HG02678 (cell line): ENCODE results near the gene OS9.
"Not testable (repeated sequence)": the region's sequence is repeated elsewhere in the genome, so short reads cannot be mapped to it uniquely, and the experiment has no call there.

ENCODE experiments used
- ATAC-seq: cut with Tn5 transposase; IDR thresholded peaks from one replicate; pipeline ENCODE4 v1.9.1; 2021; ENCODE audit warnings: mild to moderate bottlenecking, moderate library complexity; ENCODE audit not compliant: unreplicated experiment

OS9 gene

DNA sequence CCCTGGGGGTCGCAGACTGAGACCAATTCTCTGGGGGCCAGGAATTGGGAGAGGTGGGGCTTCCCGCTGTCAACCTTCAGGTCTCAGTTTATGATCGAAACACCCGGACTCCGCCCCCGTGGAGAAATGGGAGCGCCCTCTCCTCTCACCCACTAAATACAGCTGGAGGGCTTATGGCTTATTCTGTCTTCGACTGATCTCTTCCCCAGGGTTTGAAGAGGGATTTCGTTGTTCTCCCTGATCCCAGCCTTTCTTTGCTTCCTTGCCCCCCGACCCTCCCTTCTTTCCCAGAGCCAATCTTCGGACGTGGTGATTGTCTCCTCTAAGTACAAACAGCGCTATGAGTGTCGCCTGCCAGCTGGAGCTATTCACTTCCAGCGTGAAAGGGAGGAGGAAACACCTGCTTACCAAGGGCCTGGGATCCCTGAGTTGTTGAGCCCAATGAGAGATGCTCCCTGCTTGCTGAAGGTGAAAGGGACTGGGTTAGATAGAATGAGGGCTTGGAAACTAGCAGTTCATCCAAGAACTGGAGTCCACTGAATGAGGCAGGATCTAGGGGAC is 607 bp downstream of the OS9 start:
- ATAC-seq: no peak

DNA sequence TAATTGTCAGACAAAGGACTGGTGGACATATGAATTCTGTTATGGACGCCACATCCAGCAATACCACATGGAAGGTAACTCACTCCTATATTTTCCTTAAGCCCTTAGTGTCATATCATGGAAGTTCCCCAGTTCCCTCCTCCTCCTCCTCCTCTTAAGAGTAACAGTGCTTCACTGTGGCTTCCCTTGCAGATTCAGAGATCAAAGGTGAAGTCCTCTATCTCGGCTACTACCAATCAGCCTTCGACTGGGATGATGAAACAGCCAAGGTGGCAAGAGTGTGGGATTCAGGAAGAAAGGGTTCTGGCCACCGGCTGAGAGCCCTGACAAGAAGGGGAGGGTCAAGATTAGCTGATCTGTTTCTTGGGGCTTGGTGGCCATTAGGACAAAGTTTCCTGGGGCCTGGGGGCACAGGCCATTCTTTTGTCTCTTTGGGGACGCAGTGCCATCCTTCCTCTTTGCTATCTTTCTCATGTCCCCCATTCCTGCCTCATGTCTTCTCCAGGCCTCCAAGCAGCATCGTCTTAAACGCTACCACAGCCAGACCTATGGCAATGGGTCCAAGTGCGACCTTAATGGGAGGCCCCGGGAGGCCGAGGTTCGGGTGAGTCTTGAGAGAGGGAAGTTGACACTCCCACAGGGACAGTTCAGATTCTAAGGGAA is 2.0 kb downstream of the OS9 start:
- ATAC-seq: no peak

DNA sequence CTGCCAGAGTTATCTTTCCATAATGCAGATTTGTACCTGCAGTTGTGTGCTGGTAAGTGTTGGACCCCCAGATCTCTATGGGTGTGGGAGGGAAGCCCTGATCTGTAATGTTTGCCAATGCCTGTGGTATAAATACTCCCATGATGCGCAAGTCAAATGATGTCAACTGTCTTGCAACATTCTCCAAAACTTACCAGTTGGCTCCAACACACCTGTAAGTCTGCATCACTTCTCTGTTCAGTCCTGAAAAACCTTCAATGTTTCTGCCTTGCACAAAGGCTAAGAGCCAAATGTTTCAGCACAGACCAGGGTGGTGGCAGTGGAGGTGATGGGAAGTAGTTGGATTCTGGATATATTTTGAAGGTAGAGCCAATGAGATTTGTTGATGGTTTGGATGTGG is 3.1 kb downstream of the OS9 start:
- ATAC-seq: no peak

DNA sequence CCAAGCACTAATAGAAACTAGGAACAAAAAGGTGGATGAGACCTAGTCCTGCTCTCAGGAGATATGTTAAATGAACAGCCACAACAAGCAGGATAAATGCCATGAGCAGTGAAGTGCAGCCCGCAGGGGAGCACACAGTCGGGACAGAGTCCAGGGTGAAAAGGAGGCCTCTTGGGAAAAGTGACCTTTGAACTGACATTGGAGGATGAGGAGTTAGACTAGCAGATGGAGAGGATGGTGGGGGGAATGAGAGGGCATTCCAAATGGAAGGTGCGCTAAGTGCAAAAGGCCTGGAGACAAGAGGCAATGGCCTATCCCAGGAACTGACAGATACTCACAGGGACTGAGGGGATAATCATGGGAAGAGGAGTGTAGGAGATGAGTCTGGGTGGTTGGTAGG is 4.5 kb downstream of the OS9 start:
- ATAC-seq: no peak

DNA sequence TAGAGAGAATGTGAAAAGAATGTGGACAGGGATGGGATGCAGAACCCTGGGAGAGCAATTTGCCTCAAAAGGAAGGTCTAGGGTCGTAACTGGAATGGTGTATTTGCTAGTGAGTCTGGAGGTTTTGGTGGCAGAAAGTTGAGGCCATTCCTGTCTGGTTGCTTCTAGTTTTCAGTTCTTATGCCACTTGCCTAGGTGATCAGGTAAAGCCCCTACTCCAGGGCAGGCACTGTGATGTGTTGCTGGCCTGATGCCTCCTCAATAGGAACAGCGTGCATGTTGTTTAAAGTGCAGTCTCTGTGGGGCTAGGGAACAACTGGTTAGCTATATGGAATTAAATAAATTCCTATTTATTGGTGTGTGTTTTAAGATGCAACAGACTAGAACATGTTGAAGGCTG is 6.4 kb downstream of the OS9 start:
- no peak for ATAC-seq

DNA sequence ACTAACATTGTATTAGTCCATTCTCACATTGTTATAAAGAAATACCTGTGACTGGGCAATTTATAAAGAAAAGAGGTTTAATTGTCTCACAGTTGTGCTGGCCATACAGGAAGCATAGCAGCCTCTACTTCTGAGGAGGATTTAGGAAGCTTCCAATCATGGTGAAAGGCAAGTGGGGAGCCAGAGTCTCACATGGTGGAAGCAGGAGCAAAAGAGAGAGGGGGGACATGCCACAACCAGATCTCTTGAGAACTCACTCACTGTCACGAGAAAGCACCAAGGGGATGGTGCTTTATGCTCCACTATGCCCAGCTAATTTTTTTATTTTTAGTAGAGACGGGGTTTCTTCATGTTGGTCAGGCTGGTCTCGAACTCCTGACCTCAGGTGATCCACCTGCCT is 13.3 kb downstream of the OS9 start:
- ATAC-seq: no peak

DNA sequence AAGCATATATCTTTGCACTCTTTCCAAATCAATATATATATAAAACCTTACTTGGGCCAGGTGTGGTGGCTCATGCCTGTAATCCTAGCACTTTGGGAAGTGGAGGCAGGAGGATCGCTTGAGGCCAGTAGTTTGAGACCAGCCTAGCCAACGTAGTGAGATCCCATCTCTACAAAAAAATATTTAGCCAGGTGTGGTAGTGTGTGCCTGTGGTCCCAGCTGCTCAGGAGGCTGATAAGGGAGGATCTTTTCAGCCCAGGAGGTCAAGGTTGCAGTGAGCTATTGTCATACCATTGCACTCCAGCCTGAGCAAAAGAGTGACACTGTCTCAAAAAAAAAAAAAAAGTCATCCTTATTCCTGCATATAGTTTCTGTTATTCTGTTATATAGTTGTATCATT is 14.4 kb downstream of the OS9 start:
- no peak for ATAC-seq

DNA sequence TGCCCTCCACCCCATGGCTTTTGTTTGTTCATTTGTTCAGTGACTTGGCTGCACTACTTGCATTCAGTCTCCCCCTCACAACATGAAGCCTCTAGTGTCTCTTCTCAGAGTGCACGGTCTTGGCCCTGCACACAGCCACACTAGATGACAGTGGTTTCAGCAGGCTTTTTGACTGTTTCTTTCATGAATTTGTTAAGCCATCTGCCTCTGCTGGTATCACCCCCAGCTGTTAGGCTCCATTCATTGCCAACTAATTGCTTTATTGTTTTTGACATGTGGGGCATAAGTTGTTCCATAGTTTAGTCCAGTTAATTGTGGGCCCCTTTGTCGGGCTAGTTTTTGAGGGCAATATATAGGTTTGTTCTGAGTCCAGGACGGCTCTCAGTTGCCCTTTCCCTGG is 18.8 kb downstream of the OS9 start:
- no peak for ATAC-seq

DNA sequence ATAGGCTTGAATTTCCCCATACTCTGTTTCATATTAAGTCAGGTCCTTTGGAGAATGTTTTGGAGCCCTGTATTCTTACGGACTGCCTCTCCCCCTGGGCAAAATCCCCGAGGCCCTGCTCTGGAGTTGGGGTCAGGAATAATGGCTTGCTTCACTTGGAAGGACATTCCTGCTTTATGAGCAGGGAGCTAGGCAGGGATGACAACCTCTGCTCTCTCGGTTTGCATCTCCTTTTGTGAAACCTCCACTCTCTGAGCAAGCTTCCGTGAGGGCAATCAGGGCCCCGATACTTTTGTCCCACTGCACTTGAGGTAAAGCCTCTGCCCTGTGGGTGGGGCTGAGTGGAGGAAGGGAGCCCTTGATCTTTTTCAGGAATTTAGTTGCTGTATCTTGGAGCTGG is 19.3 kb downstream of the OS9 start:
- ATAC-seq: no peak

DNA sequence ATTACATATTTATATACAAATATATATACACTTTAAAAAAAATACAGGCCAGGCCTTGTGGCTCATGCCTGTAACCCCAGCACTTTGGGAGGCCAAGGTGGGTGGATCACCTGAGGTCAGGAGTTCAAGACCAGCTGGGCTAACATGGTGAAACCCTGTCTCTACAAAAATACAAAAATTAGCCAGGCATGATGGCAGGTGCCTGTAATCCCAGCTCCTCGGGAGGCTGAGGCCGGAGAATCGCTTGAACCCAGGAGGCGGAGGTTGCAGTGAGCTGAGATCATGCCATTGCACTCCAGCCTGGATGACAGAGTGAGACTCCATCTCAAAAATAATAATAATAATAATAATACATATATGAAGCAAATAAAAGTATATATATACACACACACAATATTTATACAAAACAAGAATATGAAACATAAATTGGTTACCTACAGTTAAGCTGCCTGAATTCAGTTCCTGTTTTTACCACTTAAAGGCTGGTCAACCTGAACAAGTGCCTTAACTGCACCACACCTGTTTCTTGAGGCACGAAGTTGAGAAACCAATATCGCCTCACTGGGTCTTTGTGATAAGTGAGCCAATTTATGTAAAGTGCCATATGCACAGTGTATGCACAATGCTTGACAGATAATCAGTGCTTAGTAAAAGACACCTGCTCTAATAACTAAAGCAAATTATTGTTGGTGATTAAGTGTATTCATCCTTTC is 21.3 kb downstream of the OS9 start:
- ATAC-seq: not testable (repeated sequence)

DNA sequence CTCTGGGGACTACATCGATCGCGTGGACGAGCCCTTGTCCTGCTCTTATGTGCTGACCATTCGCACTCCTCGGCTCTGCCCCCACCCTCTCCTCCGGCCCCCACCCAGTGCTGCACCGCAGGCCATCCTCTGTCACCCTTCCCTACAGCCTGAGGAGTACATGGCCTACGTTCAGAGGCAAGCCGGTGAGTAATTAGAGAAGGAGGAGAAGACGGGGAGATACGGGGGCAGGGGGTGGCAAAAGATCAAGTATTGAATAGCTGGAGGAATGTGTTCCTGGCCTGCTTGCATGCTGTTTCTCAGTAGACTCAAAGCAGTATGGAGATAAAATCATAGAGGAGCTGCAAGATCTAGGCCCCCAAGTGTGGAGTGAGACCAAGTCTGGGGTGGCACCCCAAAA is 21.9 kb downstream of the OS9 start:
- ATAC-seq: no peak

DNA sequence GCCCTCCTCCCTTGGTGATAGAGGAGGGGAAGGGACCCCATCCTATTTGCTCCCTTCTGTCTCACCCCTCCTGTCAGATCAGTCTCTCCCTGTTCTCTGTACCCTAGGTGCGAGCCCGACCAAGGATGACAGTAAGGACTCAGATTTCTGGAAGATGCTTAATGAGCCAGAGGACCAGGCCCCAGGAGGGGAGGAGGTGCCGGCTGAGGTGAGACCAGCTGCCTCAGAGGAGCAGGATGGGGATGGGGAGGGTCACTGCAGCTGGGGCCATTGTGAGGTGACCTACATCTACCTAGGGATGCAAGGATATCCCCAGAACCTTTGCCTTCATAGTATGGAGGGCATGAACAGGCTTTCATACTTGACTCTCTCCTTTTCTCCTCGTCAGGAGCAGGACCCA is 22.4 kb downstream of the OS9 start:
- no peak for ATAC-seq

DNA sequence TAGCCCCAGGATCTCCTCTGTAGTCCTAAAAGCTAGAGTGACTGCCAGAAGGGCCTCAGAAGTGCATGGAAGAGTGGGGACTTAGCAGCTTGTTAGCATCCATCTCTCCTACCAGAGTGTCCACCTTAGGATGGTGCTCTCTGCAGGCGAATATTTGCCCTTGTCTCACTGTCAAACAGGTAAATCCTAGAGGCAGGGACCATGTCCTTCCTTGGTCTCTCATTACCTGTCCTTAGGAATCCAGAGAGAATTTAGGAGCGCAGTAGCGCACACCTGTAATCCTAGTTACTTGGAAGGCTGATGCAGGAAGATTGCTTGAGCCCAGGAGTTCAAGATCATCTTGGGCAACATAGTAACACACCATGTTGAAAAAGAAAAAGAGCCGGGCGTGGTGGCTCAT is 23.2 kb downstream of the OS9 start:
- ATAC-seq: no peak

DNA sequence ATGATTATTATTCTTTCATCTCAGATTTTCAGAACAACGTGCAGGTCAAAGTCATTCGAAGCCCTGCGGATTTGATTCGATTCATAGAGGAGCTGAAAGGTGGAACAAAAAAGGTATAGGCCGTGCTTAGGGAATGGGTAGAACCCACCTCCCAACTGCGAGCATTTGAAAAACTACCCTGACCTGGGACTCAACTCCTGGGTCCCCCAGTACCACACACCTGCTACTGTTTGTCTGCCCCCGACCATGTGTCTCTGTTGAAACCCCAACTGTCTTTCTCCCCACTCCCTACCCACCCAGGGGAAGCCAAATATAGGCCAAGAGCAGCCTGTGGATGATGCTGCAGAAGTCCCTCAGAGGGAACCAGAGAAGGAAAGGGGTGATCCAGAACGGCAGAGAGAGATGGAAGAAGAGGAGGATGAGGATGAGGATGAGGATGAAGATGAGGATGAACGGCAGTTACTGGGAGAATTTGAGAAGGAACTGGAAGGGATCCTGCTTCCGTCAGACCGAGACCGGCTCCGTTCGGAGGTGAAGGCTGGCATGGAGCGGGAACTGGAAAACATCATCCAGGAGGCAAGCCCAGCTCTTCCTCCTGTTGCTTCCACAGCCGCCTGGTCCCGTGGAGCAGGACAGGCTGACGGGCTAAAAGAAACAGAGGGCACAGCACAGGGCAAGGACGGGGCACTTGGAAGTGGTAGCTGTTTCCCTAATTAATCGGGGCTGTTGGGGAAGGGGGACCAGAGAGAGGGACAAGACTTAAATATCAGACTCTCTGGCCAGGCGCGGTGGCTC is 24.1 kb downstream of the OS9 start:
- no peak for ATAC-seq

DNA sequence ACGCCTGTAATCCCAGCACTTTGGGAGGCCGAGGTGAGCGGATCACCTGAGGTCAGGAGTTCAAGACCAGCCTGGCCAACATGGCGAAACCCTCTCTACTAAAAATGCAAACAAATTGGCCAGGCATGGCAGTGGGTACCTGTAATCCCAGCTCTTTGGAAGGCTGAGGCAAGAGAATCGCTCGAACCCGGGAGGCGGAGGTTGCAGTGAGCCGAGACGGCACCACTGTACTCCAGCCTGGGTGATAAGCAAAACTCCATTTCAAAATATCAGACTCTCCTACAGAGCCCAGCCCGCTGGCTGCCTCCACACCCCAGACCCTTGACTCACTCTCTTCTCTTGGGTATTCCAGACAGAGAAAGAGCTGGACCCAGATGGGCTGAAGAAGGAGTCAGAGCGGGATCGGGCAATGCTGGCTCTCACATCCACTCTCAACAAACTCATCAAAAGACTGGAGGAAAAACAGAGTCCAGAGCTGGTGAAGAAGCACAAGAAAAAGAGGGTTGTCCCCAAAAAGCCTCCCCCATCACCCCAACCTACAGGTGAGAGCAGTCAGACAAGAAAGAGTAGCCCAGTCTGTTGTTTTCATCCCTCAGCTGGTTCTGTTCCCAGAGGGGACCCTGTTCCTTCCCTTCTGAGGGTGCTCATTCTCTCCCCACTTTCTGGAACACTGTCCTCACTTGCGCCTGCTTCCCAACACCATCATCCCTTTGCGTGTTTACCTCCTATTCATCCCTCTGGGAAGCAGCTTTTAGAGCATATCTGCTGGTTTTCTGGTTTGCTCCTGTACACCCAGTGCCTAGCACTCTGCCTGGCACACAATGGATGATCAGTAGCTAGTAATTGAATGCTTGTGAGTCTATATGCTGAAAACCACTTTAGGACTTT is 25.0 kb downstream of the OS9 start:
- no peak for ATAC-seq

DNA sequence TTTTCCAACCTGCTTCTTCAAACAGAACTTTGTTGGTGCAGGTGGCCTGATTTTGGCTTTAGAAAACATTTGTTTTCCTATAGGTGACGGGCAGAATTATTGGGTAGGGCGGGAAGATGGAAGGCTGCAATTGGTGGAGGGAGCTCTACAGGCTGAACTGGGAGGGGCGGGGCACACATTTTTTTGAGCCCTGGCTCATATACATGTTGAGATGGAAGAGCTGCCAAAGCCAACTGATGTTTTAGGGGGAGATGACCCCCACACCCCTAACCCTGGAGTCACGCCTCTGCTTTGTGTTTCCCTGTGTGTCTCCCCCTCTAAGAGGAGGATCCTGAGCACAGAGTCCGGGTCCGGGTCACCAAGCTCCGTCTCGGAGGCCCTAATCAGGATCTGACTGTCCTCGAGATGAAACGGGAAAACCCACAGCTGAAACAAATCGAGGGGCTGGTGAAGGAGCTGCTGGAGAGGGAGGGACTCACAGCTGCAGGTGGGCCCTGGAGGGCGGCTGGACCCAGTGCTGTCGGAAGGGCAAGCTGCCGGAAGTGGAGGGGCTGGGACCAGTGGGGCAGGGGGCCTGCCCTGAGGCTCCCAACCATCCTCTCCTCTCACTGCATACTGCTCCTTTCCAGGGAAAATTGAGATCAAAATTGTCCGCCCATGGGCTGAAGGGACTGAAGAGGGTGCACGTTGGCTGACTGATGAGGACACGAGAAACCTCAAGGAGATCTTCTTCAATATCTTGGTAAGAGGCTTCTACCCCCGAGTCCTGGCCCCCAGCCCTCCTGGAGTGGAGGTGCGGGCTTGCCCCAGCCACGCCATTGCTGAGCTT is 26.1 kb downstream of the OS9 start:
- ATAC-seq: no peak

DNA sequence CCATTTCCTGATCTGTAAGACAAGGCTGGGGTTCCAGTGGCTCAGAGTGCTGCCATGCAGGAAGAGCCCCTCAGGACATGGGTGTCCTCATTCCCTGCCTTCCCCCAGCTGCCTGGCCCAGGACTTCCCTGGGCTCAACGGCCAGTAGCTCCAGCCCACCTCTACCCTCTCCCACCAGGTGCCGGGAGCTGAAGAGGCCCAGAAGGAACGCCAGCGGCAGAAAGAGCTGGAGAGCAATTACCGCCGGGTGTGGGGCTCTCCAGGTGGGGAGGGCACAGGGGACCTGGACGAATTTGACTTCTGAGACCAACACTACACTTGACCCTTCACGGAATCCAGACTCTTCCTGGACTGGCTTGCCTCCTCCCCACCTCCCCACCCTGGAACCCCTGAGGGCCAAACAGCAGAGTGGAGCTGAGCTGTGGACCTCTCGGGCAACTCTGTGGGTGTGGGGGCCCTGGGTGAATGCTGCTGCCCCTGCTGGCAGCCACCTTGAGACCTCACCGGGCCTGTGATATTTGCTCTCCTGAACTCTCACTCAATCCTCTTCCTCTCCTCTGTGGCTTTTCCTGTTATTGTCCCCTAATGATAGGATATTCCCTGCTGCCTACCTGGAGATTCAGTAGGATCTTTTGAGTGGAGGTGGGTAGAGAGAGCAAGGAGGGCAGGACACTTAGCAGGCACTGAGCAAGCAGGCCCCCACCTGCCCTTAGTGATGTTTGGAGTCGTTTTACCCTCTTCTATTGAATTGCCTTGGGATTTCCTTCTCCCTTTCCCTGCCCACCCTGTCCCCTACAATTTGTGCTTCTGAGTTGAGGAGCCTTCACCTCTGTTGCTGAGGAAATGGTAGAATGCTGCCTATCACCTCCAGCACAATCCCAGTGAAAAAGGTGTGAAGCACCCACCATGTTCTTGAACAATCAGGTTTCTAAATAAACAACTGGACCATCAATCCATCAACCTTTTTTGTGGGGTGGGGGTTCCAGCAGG is 27.0 kb downstream of the OS9 start:
- ATAC-seq: no peak

DNA sequence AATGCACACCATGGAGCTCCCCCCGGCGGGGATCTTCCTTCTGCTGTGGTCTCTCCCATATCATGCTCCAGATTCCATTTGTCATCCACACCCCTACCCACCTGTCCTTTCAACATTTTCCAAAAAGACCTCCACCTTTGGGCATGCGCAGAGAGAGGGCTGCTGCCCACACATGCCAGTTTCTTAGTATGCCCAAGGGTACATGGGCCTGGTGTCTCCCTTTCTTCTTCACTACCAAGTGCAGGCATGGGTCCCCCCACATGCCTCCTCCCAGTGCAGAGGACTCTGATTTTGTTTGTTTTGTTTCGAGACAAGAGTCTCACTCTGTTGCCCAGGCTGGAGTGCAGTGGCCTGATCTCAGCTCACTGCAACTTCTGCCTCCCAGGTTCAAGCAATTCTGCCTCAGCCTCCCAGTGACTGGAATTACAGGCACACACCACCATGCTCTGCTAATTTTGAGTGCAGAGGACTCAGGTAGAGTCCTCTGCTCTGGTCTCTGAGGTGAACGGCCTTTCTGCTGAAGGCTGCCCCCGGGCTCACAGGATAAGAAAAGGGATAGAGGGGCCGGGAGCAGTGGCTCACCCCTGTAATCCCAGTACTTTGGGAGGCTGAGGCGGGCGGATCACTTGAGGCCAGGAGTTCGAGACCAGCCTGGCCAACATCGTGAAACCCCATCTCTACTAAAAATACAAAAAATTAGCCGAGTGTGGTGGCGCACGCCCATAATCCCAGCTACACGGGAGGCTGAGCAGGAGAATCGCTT is 28.1 kb downstream of the OS9 start:
- not testable (repeated sequence) for ATAC-seq
